Right lung (tissue), 5 donors: ENCODE results near the gene CHDH. TPM values are rescaled to one million over a fixed set of nuclear protein-coding genes. Genes with fewer than 3 reads are reported as not detected.

ENCODE experiments used
- polyA plus RNA-seq, 5 donors: library from polyadenylated mRNA; unstranded; fragments of 120-200 nt; gene quantifications; one replicate each; pipeline versions ENCODE4 v1.2.1 to v1.2.3, GENCODE V29; 2013; ENCODE audit warnings: inconsistent platforms in 1 of 5, low replicate concordance in 1 of 5; ENCODE audit not compliant: insufficient read length in 5 of 5, insufficient read depth in 1 of 5

The CHDH gene
- polyA plus RNA-seq, 5 donors = 3.2 to 4.8 (median 3.3) TPM

Other genes with a start within 250 kb of the CHDH start
- gene IL17RB, start 149 bp upstream of the CHDH start, polyA plus RNA-seq = 10 to 100 TPM in 3 of 5 donors, 1 to 10 TPM in 2; 9.5 to 13.3 (median 11.7) TPM
- 10 to 100 TPM; 34.7 to 49.1 (median 43.8) TPM for gene ACTR8, start 35.7 kb upstream of the CHDH start, polyA plus RNA-seq
- 10 to 100 TPM; 53.7 to 67.0 (median 57.0) TPM for gene SELENOK, start 45.4 kb upstream of the CHDH start, polyA plus RNA-seq